GM19023 (cell line): Measurements from ENCODE around the gene ATP6V0E2.
"Not testable (repeated sequence)": the region's sequence is repeated elsewhere in the genome, so short reads cannot be mapped to it uniquely, and the experiment has no call there.

Source experiments
- ATAC-seq: cut with Tn5 transposase; IDR thresholded peaks from one replicate; pipeline ENCODE4 v1.9.1; 2021; ENCODE audit warnings: mild to moderate bottlenecking, moderate library complexity; ENCODE audit not compliant: unreplicated experiment

ATP6V0E2 gene

GRCh38 chr7:149873074-149873969 lies at the start of gene ATP6V0E2:
Gene ATP6V0E2, plus strand, starts transcription at chr7:149873969. Its CDS starts 97 bp downstream, at chr7:149874066.
- peak; percentile 92 for ATAC-seq

DNA sequence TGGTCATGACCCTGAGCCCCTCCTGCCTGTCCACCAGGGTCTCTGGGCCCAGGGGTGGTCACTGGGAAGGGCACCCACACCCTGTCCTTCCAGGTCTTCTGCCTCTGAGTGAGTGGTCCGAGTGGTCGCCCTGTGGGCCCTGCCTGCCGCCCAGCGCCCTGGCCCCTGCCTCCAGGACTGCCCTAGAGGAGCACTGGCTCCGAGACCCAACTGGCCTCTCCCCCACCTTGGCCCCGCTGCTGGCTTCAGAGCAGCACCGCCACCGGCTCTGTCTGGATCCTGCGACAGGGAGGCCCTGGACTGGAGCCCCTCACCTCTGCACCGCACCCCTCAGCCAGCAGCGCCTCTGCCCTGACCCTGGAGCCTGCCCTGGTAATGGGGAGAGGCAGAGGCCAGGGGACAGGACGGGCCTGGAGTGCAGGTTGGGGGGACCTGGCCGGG lies 49.4 kb upstream of the ATP6V0E2 start:
- ATAC-seq: no peak

- no peak for ATAC-seq
These were observed 48.8 kb upstream of the ATP6V0E2 start for GRCh38 chr7:149824748-149825566.

- no peak for ATAC-seq
These were observed 48.0 kb upstream of the ATP6V0E2 start for GRCh38 chr7:149825567-149826343.

DNA sequence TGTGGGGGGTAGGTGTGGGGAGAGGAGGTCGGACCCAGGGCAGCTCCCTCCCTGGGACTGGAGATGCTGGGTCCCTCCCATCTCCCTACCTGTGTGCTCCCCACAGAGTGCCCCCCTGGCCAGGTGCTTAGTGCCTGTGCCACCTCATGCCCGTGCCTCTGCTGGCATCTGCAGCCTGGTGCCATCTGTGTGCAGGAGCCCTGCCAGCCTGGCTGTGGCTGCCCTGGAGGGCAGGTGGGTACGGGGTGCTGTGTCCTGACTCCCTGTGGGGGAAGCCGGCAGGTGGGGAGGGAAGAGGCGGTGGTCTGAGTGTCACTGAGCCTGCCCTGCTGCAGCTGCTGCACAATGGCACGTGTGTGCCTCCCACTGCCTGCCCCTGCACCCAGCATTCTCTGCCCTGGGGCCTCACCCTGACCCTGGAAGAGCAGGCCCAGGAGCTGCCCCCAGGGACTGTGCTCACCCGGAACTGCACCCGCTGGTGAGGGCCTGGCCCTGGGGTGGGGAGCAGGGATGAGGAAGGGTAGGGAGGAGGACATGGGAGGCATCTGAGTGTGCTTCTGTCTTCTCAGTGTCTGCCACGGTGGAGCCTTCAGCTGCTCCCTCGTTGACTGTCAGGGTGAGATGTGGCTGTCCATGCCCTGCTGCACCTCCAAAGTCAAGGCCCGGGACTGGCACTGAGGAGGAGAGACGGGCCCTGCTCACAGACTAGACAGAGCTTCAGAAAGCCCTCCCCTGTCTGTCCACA lies 47.3 kb upstream of the ATP6V0E2 start:
- ATAC-seq: no peak

DNA sequence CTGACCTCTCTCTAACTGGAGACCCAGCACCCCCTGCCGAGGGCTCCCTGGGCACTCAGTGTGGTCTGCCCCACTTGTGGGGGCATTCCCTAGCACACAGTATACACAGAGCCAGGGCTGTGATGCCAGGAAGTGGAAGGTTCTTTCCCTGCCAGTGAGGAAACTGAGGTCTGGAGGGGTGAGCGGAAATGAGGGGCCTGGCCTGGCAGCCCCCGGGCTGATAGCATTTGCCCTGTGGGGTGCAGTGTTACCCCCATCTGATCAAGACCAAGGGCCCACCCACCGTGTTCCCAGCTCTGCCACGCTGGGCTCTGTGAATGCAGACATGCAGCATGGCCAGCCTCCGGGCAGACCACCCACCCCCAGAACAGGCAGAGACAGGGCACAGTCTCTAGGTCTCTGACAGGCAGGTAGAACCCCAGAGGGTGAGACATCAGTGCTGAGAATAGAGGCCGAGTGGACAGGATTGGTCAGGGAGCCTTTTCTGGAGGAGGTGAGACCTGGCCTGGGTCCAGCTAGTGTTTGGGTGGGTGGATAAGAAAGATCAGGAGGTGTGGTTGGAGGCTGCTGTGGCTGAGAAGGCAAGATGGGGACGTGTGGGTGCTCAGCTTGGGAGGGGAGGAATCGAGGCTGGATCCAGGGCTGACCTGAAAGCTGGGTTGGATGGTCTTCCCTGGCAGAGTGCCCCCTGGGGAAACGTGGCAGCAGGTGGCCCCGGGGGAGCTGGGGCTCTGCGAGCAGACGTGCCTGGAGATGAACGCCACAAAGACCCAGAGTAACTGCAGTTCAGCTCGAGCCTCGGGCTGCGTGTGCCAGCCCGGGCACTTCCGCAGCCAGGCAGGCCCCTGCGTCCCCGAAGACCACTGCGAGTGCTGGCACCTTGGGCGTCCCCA lies 46.4 kb upstream of the ATP6V0E2 start:
- no peak for ATAC-seq

DNA sequence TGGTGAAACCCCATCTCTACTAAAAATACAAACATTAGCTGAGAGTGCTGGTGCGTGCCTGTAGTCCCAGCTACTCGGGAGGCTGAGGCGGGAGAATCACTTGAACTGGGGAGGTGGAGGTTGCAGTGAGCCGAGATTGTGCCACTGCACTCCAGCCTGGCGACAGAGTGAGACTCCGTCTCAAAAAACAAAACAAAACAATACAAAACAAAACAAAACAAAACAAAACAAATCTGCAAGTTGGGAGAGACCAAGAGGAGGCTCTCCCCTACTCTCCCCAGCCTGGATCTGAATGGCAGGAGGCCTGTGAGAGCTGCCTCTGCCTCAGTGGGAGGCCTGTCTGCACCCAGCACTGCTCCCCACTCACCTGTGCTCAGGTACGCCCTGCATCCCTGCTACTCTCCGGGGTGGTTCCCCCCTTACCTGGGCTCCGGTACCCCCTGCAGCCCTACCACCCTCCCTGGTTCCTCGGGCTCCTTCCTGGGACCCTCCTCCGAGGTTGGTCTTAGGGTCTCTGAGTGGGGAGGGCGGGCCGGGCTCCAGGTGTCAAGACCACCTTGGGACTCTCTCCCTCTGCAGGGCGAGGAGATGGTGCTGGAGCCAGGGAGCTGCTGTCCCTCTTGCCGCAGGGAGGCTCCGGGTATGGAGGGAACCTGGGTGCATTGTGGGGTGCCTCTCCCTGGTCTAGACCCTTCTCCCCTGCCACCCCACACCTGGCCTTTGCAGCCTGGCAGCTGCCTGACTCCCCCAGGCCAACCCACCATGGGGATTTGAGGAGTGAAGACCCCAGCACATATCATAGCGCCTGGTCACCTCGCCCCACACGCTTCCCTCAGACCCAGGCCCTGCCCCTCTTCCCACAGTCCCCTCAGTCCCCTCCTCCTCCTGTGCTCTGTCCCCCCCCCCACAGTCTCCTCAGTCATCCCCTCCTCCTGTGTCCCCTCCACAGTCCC lies 45.1 kb upstream of the ATP6V0E2 start:
- no peak for ATAC-seq

DNA sequence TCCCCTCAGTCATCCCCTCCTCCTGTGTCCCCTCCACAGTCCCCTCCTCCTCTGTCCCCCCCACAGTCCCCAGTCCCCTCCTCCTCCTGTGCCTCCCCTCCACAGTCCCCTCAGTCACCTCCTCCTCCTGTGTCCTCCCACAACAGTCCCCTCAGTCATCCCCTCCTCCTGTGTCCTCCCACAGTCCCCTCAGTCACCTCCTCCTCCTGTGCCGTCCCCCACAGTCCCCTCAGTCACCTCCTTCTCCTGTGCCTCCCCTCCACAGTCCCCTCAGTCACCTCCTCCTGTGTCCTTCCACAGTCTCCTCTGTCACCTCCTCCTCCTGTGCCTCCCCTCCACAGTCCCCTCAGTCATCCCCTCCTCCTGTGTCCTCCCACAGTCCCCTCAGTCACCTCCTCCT lies 43.2 kb upstream of the ATP6V0E2 start:
- not testable (repeated sequence) for ATAC-seq

- no peak for ATAC-seq
These were observed 42.6 kb upstream of the ATP6V0E2 start for GRCh38 chr7:149830997-149831740.

GRCh38 chr7:149831741-149832219 lies 42.0 kb upstream of the ATP6V0E2 start:
- no peak for ATAC-seq

GRCh38 chr7:149832332-149833041 lies 41.3 kb upstream of the ATP6V0E2 start:
- no peak for ATAC-seq

DNA sequence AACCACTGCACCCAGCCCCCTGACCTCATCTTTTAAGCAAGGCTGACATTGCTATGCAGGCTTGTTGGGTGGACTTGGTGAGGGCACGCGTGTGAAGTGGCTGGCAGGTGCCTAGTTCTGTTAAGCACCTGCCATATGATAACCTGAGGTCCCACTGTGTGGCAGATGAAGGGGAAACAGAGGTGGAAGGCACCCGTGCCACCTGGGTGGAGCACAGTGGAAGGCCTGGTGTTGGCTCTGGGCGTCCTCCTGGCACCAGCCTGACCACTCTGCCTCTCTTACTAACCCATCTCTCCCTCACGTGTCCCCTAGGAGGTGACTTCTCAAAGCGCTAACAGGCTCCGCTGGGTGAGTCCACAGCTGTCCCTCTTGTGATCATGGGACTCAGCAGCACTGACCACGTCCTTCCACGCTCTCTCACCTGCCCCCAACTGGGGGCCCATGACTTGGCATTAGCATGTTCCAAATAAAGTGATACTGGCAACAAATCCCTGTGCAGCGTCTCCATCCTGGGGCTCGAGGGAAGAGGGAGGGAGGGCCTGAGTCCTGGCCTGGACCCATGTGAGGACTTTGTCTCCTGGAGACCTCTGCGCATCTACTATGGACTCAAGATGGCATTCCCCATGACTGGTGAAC lies 40.2 kb upstream of the ATP6V0E2 start:
- no peak for ATAC-seq

GRCh38 chr7:149834601-149835000 lies 39.2 kb upstream of the ATP6V0E2 start:
- ATAC-seq: no peak

GRCh38 chr7:149836434-149836833 lies 37.3 kb upstream of the ATP6V0E2 start:
- ATAC-seq: no peak

- ATAC-seq: no peak
These were observed 36.1 kb upstream of the ATP6V0E2 start for GRCh38 chr7:149837564-149838223.
